NCI-H1417 treated with DMSO at 0.1 percent for 48 hours (cell line): Measurements from ENCODE around the gene TPRN.

Experiments used
- DNase-seq: peaks from one replicate; lab custom pipeline; 2025; lab: John Stamatoyannopoulos, UW

TPRN gene

DNA sequence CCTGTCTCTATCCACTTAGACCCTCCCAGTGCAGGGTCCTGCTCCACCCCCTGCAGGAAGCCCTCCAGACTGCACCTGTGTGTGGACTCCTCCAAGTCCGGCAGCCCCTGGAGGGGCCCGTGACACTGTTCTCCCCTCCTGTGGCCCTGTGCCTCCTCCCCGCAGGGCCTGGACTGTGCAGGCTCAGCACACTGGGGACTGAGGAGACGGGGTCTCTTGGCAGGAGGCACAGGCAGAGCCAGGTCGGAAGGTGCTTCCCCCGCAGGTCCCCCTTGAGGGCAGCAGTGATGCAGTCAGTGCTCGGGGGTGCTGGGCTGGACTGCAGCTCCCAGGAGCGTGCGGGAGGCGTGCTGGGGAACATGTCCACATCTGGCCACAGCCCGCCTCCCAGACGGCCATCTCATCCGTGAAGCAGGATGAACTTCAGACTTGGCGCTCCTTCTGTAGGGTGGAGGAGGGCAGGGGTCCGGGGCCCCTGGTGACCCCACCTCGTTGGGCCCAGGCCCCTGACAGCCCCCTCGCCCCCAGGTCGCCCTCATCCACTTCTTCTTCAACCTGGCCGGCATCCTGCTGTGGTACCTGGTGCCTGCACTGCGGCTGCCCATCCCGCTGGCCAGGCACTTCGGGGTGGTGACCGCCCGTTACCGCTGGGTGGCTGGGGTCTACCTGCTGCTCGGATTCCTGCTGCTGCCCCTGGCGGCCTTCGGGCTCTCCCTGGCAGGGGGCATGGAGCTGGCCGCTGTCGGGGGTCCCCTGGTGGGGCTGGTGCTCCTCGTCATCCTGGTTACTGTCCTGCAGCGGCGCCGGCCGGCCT is 35.1 kb upstream of the TPRN start:
- DNase-seq: no peak

DNA sequence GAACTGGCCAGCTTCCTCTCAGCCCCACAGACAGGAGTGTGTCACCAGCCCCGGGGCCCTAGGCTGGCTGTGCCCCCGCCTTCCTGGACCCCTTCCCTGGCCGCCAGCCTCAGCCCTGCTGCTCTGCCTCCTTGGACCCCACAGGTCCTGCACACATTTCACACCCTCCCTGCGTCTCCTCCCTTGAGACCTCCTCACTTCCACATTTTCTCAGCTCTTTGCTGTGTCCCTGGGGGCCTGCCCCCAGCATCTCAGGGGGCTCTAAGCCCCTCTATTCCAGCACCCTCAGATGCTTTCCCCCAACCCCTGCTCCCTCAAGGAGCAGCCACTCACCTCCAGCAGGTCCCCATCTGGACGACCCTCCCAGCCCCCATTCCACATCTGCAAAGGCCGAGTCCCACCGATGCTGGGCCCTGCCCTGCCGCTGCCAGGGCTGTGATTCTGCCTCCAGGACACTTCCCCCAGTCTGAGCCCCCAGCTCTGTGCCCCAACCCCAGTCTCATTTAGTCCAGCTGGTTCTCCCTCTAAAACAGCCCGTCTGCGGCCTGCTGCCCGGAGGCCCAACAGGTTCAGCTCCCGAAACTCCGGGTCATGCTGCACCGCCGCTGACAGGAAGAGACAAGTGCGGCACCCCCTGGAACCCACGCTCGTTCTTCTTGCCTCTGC is 34.4 kb upstream of the TPRN start:
- no peak for DNase-seq

DNA sequence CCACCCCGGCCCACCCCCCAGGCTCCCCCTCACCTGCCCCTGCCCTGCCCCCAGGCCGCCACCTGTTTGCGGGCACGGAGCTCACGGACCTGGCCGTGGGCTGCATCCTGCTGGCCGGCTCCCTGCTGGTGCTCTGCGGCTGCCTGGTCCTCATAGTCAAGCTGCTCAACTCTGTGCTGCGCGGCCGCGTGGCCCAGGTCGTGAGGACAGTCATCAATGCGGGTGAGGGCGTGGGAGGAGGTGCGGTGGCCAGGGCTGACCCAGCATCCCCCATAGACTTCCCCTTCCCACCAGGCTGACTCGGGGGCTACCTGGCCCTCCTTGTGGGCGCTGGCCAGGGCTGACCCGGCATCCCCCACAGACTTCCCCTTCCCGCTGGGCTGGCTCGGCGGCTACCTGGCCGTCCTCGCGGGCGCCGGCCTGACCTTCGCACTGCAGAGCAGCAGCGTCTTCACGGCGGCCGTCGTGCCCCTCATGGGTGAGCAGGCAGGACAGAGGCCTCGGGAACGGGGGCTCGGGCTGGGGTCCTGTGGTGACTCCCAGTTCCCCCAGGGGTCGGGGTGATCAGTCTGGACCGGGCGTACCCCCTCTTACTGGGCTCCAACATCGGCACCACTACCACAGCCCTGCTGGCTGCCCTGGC is 33.6 kb upstream of the TPRN start:
- no peak for DNase-seq

DNA sequence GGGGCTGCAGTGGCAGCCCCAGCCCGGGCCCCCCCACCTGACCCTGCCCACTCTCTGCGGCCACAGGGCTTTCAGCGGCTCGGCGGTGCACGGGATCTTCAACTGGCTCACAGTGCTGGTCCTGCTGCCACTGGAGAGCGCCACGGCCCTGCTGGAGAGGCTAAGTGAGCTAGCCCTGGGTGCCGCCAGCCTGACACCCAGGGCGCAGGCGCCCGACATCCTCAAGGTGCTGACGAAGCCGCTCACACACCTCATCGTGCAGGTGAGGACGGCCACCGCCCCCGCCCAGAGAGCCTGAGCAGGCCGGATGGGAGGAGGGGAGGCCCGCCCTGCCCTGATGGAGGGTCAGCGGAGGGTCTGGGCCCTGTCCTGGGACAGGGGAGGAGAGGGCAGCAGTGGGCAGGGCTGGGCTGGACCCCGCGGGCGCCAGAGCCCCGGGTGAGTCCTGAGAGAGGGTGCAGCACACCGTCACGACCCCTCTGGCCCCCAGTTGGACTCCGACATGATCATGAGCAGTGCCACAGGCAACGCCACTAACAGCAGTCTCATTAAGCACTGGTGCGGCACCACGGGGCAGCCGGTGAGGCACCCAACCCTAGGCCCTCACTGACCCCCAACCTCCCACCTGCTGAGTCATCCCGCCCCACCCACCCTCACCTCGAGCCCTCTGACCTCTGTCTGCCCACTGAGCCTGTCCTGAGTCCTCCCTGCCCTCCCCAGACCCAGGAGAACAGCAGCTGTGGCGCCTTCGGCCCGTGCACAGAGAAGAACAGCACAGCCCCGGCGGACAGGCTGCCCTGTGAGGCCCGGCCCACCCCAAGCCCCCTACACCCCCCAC is 32.8 kb upstream of the TPRN start:
- no peak for DNase-seq

DNA sequence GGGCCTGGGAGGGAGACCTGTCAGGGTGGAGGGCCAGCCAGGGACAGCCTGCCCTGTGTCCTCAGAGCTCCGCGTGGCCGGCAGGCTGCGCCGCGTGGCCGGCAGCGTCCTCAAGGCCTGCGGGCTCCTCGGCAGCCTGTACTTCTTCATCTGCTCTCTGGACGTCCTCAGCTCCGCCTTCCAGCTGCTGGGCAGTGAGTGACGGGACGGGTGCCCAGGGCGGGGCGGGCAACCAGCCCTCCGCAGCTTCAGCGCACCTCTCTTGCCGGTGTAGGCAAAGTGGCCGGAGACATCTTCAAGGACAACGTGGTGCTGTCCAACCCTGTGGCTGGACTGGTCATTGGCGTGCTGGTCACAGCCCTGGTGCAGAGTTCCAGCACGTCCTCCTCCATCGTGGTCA is 32.0 kb upstream of the TPRN start:
- DNase-seq: no peak

DNA sequence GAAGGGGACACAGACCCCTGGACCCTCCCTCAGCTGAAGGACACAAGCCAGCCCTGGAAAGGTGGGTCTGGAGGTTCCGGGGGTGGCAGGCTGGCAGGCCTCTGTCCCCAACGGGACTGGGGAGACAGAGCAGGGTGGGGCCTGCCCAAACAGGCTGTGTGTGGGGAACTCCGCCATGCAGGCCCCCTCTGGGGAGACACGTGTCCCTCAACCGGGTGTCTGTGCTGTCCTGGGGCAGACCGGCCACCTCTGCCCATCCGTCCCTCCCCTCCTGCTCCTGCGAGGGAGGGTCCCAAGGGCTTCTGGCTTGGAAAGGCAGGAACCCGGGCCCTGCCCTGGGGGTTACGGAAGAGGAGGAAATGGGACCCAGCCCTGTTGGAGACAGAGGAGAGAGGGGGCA is 31.6 kb upstream of the TPRN start:
- DNase-seq: no peak

DNA sequence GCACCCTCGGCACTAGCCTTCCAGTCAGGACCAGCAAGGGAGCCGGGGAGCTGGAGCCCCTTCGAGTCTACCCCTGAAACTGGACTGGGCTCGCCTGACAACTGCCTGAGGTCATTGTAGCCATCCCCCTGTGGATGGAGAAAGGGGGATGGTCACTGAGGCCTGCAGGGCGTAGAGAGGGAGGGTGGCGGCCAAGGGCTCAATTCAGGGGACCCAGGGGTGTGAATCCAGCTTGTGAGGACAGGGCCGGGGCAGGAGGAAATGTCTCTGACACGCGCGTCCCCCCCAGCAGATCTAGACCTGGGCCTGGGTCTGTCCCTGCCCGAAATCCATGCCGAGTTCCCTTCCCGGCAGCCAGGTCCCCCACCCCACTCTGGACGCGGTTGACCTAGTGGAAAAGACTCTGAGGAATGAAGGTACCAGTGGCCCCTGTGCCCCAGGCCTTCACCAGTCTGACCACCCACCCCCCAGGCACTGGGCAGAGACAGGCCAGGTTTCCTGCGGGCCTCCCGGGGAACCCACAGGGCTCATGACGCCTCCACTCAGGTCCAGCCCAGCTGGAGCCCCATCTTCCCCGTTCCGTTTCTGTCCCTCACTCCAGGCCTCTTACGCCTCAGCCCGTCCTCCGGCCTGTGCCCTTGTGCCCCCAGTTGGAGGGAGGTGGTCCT is 31.0 kb upstream of the TPRN start:
- no peak for DNase-seq

DNA sequence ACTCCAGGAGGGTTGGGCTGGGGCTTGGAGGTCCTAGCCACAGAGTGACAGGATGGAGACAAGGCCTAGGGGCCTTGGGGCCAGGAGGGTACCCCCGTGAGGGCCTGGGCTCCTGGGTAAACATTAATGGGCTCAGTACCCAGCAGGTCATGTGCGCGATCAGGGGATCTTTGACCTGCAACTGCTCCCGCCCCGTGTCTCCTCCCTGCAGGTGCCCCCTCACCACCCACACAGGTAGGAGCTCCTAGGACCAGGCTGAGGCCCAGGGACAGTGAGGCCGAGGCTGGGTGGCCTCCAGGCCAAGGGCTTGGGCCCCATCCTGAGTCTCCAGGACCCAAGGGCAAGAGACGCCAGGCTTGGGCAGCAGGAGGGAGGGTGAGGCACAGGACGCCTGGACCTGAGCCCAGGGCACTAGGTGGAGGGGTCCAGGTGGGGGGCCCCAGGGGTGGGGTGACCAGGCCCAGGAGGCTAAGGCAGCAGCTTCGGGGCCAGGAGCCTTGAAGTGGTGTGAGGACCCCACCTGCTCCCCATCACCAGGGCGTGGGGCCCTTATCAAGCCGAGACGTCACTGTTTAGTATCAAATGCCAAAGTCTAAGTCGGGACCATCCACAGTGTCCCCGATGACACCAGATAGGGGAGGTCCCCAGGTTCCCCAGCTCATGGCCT is 30.3 kb upstream of the TPRN start, which contains the start of gene SLC34A3:
TSS of gene SLC34A3 (plus strand) at position 197 of the 667 bp plus-strand sequence. CDS start 802 bp downstream, outside the sequence.
- DNase-seq: no peak

DNA sequence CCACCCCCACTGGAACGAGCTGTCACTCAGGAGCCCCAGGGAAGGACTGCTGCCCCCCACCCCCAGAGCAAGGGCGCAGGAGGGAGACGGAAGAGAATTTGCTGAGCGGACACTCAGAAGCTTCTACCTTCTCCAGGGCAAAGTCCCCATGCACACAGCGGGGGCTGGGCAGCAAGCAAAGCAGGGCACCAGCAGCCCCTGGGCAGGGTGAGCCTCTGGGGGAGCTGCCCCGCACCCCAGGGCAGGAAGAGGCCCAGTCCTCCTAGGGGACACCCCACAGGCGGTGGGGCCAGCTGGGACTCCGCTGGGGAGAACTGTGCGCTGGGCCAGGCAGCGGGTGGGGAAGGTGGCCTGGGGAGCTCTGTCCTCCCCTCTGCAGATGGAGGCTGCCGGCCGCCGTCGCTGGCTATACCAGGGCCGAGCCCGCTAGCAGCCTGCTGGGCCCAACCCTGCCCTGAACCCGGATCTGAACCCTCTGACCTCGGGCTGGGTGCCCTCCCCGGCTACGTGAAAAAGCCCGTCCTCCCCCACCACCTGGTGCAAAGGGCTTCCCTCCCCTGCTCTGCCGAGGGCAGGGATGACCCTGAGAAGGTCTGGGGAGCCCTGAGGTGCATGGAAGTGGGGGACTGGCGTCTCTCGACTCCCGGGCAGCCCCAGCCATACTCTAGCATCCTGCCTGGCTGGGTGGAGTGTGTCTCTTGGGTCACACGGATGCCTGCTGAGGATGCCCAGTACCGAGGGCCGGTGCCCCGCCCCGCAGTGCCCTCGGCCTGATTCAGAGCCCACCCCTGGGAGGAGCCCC is 29.6 kb upstream of the TPRN start:
- DNase-seq: no peak

DNA sequence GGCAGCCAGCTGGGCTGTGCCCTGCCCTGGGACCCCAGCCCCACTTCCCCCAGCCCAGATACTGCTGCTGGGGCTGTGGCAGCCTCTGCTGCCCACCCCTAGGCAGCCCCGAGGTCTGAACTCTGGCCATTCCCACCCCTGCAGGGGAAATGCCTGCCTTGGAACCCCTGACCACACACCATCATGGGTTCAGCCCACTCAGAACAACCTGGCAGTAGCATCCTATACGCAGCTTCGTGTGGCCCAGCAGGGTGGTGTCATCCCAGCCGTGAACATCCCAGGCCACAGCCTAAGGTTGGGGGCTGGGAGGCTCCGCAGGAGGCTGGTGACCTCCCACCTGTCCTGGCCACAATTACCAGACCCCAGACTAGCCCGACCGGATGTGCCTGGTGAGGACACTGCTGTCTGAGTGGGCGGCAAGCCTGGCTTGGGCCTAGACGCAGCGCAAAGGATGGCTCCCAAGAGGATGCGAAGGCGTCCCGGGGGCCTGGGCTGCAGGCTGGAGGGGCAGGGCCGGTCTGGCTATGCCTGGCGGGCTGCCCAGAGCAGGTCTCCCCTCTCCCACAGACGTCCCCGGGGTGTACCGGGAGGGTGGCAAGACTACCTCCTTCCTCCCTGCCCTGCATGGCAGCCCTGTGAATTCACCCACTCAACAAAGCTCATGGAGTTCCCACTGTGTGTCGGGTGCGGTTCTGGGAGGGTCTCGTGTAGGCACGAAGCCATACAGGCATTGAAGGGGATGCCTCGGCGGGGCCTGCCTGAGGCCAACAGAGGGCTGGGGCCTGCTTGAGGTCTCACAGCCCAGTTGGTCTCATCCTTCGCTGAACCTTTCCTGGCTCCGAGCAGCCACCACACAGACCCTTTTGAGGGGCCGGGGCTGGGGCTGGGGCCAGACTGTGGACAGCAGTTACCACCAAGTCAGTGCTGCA is 28.7 kb upstream of the TPRN start:
- DNase-seq: no peak

DNA sequence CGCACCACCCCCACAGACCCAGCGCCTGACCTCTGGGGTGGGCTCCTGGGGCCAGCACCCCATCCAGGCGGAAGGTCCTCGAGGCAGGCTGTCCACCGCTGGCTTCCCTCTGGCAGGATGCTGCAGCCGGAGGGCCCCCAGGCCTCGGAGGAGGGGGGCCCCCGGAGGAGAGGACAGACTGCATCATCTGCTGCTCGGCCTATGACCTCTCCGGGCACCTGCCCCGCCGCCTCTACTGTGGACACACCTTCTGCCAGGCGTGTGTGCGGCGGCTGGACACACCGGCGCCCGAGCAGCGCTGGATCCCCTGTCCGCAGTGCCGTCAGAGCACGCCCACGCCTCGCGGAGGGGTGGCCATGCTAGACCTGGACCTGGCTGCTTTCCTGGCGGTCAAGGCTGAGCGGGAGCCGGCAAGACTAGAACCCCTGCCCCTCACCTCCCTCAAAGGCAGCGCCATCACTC is 28.0 kb upstream of the TPRN start:
- DNase-seq: no peak

DNA sequence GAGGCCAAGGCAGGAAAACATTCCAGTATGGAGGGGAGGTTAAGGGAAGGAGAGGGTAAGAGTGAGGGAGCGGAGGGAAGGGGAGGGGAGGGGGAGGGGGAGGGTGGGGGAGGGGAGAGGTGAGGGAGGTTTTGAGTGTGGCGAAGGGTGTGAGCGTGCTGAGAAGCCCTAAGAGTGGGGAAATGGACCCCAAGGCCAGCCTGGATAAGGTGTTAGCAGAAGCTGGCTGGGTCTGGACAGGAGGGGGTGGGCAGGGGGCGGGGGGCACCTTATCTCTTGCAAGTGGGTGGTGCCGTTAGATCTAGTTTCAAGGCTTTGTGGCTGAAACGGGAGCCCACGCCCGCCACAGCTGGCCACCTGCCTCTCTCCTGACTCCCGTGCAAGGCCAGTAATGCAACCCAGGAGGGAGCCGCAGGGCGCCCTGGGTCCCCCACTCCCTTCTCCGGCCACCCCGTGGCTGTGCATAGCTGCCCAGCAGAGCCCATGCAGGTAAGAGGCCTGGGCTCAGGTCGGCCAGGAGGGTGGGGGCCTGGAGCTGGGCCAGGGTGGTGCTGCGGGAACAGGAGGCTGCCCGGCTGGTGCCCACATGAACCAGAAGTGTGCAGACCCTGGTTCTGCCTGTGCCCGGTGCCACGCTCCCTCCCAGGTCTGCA is 27.4 kb upstream of the TPRN start:
- DNase-seq: no peak

DNA sequence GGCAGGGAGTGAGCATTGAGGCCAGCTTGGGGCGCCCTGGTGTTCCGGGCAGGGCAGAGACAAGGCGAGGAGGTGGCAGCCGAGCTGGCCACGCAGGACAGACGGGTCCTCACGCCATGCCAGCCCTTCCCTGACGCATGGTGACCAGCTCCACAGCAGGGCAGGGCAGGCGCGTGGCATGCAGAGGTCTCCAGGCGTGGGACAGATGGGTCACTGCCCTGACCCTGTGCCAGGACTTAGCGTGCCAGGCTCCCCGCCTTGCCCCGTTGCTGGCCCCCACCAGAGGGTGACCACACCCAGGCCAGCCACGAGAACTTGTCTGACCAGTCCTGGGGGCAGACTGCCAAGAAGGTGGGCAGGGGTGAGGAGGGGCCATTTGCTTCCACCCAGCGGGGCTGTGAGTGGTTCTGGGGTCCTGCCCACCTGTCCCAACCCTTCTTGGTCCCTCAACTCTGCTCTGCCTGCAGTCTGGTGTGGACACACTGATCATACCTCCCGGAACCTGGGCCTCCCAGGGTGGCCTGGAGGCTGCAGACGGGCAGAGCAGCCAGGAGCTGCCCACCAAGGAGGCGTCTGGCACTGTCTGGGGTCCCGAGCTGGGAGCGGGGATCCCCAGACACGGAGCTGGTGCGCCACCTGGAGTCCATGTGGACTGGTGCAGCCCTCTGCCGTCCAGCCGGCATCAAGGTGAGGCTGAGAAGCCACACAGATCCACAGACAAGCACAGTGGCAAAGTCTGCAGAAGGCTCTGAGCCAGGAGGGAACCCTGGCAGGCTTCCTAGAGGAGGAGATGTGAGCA is 26.7 kb upstream of the TPRN start, which contains the start of gene RNF224:
TSS of gene RNF224 (plus strand) at position 449 of the 799 bp plus-strand sequence. CDS start 834 bp downstream, outside the sequence.
- DNase-seq: peak; percentile 38

DNA sequence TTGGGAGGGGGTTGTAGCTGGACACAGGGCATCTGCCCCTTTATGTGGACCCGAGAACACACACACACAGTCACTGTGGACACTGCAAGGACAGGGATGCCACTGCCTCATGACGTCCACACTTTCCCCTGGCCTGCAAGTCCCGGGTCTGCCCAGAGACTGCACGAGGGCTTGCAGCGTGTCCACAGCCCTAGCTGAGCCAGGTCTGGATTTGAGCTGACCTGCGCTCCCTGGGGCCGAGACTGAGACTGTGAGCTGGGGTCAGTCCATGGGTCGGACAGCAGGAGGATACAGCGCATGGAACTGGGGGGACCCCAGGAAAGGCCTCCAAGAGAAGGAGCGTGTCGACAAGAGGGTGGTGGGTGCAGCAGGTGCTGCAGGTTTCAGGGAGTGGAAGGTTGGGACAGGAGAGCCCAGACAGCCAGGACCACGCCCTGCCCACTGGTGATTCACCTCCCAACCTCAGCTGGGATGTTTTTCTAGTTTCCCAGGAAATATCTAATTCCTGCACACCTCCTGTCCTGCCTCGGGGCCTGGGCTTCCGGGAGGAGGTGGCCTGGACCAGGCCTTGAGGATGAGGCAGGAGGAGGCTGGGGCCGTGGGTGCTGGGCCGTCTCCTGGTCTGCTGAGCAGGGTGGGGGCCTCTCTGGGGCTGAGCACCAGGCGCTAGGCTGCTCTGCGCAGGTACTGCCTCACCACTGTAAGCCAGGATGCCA is 26.0 kb upstream of the TPRN start:
- no peak for DNase-seq

DNA sequence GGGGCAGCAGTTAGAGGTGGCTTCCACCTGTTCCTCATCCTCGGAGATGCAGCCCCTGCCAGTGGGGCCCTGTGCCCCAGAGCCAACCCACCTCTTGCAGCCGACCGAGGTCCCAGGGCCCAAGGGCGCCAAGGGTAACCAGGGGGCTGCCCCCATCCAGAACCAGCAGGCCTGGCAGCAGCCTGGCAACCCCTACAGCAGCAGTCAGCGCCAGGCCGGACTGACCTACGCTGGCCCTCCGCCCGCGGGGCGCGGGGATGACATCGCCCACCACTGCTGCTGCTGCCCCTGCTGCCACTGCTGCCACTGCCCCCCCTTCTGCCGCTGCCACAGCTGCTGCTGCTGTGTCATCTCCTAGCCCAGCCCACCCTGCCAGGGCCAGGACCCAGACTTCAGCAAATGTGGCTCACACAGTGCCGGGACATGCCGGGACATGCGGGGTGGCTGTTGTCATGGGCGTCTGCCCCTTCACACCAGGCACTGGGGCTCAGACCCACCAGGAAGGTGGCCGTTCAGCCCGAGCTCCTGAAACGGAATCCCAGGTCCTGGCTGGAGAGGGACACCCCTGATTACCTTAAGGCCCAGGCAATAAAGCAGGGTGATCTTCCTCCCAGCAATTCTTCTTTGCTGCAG is 25.3 kb upstream of the TPRN start:
- DNase-seq: no peak
